Measurements from ENCODE around the gene CFAP77.

Gene CFAP77

GRCh38 chr9:132606066-132606465, 196.1 kb downstream of the CFAP77 start:
- no peak overlapping the region for H3K4me3 ChIP-seq (ENCODE audit: low read depth, low read length)
- TF ChIP-seq, protein P1, sequence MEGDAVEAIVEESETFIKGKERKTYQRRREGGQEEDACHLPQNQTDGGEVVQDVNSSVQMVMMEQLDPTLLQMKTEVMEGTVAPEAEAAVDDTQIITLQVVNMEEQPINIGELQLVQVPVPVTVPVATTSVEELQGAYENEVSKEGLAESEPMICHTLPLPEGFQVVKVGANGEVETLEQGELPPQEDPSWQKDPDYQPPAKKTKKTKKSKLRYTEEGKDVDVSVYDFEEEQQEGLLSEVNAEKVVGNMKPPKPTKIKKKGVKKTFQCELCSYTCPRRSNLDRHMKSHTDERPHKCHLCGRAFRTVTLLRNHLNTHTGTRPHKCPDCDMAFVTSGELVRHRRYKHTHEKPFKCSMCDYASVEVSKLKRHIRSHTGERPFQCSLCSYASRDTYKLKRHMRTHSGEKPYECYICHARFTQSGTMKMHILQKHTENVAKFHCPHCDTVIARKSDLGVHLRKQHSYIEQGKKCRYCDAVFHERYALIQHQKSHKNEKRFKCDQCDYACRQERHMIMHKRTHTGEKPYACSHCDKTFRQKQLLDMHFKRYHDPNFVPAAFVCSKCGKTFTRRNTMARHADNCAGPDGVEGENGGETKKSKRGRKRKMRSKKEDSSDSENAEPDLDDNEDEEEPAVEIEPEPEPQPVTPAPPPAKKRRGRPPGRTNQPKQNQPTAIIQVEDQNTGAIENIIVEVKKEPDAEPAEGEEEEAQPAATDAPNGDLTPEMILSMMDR (IDR thresholded peaks at IDR 0.05; ENCODE audit: borderline replicate concordance, insufficient read depth, low read depth, low read length) = no peak

DNA sequence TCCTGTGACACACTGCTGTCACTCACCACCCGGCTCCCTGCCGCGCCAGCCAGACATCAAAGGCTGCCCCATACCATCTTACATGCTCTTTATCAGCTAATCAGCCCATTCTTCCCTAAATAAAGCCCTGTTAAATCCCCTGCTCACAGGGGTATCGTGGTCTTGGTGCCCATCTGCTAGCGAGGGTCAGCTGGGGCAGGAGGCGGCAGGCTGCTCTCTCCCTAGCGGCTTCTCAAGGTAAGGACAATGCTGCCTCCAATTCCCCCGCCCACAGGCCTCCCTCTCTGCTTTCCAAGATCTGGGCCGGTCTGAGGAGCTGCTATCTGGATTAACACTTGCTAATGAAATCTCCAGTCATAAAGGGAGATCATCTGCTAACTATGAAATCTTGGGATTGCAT, 199.2 kb downstream of the CFAP77 start:
- no peak overlapping the region for H3K4me3 ChIP-seq (ENCODE audit: low read depth, low read length)
- TF ChIP-seq, protein P1 (IDR thresholded peaks at IDR 0.05; ENCODE audit: borderline replicate concordance, insufficient read depth, low read depth, low read length) = no peak

DNA sequence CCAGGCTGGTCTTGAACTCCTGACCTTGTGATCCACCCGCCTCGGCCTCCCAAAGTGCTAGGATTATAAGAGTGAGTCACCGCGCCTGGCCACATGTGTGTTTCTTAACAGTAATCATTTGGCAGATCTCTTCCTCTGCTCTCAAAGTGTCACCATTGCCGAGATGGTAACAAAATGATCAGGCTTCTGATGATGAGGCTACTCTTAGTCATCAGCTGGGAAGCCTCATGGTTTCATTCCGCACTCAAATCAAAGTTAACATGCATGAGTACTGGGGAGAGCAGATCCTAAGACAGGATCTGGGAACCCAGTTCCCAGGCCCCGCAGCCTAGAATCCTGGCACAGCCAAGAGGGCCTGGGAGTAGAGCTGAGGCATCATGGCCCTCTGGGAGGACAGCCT, 199.8 kb downstream of the CFAP77 start:
- H3K4me3 ChIP-seq (ENCODE audit: low read depth, low read length) = no peak overlapping the region
- TF ChIP-seq, protein P1 (IDR thresholded peaks at IDR 0.05; ENCODE audit: borderline replicate concordance, insufficient read depth, low read depth, low read length) = no peak

- TF ChIP-seq, protein P1 (IDR thresholded peaks at IDR 0.05; ENCODE audit: borderline replicate concordance, insufficient read depth, low read depth, low read length) = no peak
- H3K4me3 ChIP-seq (ENCODE audit: low read depth, low read length) = no peak overlapping the region
Observed at GRCh38 chr9:132610661-132611060, 200.7 kb downstream of the CFAP77 start.

- TF ChIP-seq, protein P1 (IDR thresholded peaks at IDR 0.05; ENCODE audit: borderline replicate concordance, insufficient read depth, low read depth, low read length) = no peak
Observed at GRCh38 chr9:132614324-132614723, 204.3 kb downstream of the CFAP77 start.

DNA sequence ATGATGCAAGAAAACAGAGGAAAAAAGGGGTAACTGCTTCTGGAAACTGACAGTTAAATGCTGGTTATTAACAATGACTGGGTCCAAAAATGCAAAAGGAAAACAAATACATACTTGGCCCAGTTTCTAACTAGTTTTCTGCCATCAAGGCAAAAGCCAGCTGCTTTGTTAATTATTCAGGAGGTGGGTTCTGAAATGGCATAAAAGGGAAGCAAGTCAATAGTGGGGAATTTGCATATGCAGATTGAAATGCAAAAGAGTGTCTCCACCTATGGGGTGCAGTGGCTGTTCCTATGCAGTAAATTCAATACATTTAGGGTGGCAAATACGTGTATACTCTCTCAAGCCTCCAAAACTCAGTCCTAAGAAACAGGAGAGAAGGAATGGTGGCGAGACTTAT, 205.8 kb downstream of the CFAP77 start:
- TF ChIP-seq, protein P1 (IDR thresholded peaks at IDR 0.05; ENCODE audit: borderline replicate concordance, insufficient read depth, low read depth, low read length) = no peak
- H3K4me3 ChIP-seq (ENCODE audit: low read depth, low read length) = no peak overlapping the region

More at GRCh38 chr9:132614324-132614723, 204.3 kb downstream of the CFAP77 start:
- no peak overlapping the region for H3K4me3 ChIP-seq (ENCODE audit: low read depth, low read length)

DNA sequence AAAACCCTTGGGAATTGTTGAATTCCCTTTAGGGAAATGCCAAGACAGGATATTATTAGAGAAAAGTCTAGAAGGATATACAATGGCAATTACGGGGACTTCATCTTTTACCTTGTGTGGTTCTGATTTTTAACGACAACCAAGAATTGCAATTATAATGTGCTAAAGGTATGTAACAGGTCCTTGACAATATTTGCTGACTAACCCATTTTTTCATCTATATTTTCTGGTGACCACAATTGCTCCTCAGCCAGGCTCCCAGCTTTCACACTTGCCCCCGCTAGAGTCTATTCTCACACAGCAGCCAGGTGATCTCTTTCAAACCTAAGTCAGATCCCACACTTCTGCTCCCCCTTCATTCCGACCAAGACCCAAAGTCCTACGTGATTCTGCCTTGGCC, 206.7 kb downstream of the CFAP77 start:
- H3K4me3 ChIP-seq (ENCODE audit: low read depth, low read length) = no peak overlapping the region
- TF ChIP-seq, protein P1 (IDR thresholded peaks at IDR 0.05; ENCODE audit: borderline replicate concordance, insufficient read depth, low read depth, low read length) = no peak

Data from GM12875 (cell line).